ENCODE measurements around the gene ARHGAP24.

ARHGAP24 gene

DNA sequence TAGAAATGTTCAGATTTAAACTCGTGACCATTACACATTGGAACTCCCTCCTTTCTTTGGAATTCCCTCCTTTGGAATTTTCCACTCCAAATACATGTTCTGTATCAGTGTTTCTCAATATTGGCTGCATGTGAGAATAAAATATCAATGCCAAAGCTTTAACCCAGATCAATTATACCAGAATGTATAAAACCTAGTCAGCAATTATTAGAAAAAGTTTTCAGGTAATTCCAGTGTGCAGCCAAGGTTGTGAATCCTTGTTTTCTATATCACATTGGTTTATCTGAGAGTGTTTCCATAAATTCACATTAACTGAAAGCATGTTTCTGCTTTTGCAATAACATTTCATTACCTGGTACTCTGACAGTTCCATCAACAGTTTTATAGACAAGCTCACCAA, 490.6 kb downstream of the ARHGAP24 start:
- H3K9me2 ChIP-seq (replicated peaks; ENCODE audit: insufficient read depth, low read length): no peaks in the 10 kb centered on the region
- H3K4me2 ChIP-seq (ENCODE audit: low read depth, low read length, poor library complexity, severe bottlenecking): no peak overlapping the region
- no peak for TF ChIP-seq CTCF (IDR thresholded peaks at IDR 0.05; ENCODE audit: insufficient read depth, low read length, poor library complexity, severe bottlenecking)
- no peak for TF ChIP-seq EZH2phosphoT487 (conservative IDR thresholded peaks at IDR 0.05; ENCODE audit: low read length)
- no peaks in the 10 kb centered on the region for H4K20me1 ChIP-seq (ENCODE audit: low read depth, low read length)
- H3K27me3 ChIP-seq (ENCODE audit: low read length): no peaks in the 10 kb centered on the region
- H3K9me3 ChIP-seq (ENCODE audit: insufficient read depth, low read length): no peaks in the 10 kb centered on the region
- H3K36me3 ChIP-seq (ENCODE audit: low read length): no peaks in the 10 kb centered on the region
- no peaks in the 10 kb centered on the region for H3K79me2 ChIP-seq (ENCODE audit: insufficient read depth, low read length)
- H3K27ac ChIP-seq (ENCODE audit: low read depth, low read length): no peak overlapping the region
- H3K9ac ChIP-seq (ENCODE audit: low read length): no peak overlapping the region
- H3F3A ChIP-seq (ENCODE audit: insufficient read depth): no peaks in the 10 kb centered on the region
- no peak overlapping the region for H3K4me3 ChIP-seq (ENCODE audit: insufficient read depth, low read length, poor library complexity, severe bottlenecking)
- H2AFZ ChIP-seq (ENCODE audit: low read depth, low read length, severe bottlenecking): no peak overlapping the region

- H3K9ac ChIP-seq (ENCODE audit: low read length): no peak overlapping the region
- no peaks in the 10 kb centered on the region for H3F3A ChIP-seq (ENCODE audit: insufficient read depth)
- H4K20me1 ChIP-seq (ENCODE audit: low read depth, low read length): no peaks in the 10 kb centered on the region
- no peak overlapping the region for H3K4me2 ChIP-seq (ENCODE audit: low read depth, low read length, poor library complexity, severe bottlenecking)
- H3K79me2 ChIP-seq (ENCODE audit: insufficient read depth, low read length): no peaks in the 10 kb centered on the region
- H3K27ac ChIP-seq (ENCODE audit: low read depth, low read length): no peak overlapping the region
- no peaks in the 10 kb centered on the region for H3K27me3 ChIP-seq (ENCODE audit: low read length)
- no peaks in the 10 kb centered on the region for H3K9me2 ChIP-seq (replicated peaks; ENCODE audit: insufficient read depth, low read length)
- H3K9me3 ChIP-seq (ENCODE audit: insufficient read depth, low read length): no peaks in the 10 kb centered on the region
- H3K36me3 ChIP-seq (ENCODE audit: low read length): no peaks in the 10 kb centered on the region
- TF ChIP-seq EZH2phosphoT487 (conservative IDR thresholded peaks at IDR 0.05; ENCODE audit: low read length) (no peak), CTCF (IDR thresholded peaks at IDR 0.05; ENCODE audit: insufficient read depth, low read length, poor library complexity, severe bottlenecking) (no peak)
- H3K4me3 ChIP-seq (ENCODE audit: insufficient read depth, low read length, poor library complexity, severe bottlenecking): no peak overlapping the region
- H2AFZ ChIP-seq (ENCODE audit: low read depth, low read length, severe bottlenecking): no peak overlapping the region
Measured at GRCh38 chr4:85966373-85966772, 491.4 kb downstream of the ARHGAP24 start.

- Histone ChIP-seq H3K27me3 (ENCODE audit: low read length) (no peaks in the 10 kb centered on the region), H3K4me2 (ENCODE audit: low read depth, low read length, poor library complexity, severe bottlenecking) (no peak overlapping the region), H3K4me3 (ENCODE audit: insufficient read depth, low read length, poor library complexity, severe bottlenecking) (no peak overlapping the region), H2AFZ (ENCODE audit: low read depth, low read length, severe bottlenecking) (no peak overlapping the region), H3K9me3 (ENCODE audit: insufficient read depth, low read length) (no peaks in the 10 kb centered on the region), H3K79me2 (ENCODE audit: insufficient read depth, low read length) (no peaks in the 10 kb centered on the region), H3K9me2 (replicated peaks; ENCODE audit: insufficient read depth, low read length) (no peaks in the 10 kb centered on the region), H4K20me1 (ENCODE audit: low read depth, low read length) (no peaks in the 10 kb centered on the region), H3K27ac (ENCODE audit: low read depth, low read length) (no peak overlapping the region), H3F3A (ENCODE audit: insufficient read depth) (no peaks in the 10 kb centered on the region), H3K9ac (ENCODE audit: low read length) (no peak overlapping the region), H3K36me3 (ENCODE audit: low read length) (no peaks in the 10 kb centered on the region)
- TF ChIP-seq EZH2phosphoT487 (conservative IDR thresholded peaks at IDR 0.05; ENCODE audit: low read length) (no peak), CTCF (IDR thresholded peaks at IDR 0.05; ENCODE audit: insufficient read depth, low read length, poor library complexity, severe bottlenecking) (no peak)
Measured at GRCh38 chr4:85967872-85968271, 492.9 kb downstream of the ARHGAP24 start.
